Peyer's patch (tissue), 4 donors: ENCODE data around the gene CASP6.

ENCODE experiments used
- CTCF ChIP-seq, 6 experiments: fragments of 450-650 bp in 4 of 6; fragments of 200-600 bp in 2 of 6; sonication (generic) in 1 of 6; IDR thresholded peaks; one replicate each; pipeline ENCODE4 v1.5.1; 2017 to 2019; ENCODE audit warnings: antibody characterized with exemption in 6 of 6, mild to moderate bottlenecking in 3 of 6, moderate library complexity in 1 of 6
- POLR2A ChIP-seq, 2 donors: fragments of 450-650 bp; IDR thresholded peaks; one replicate each; pipeline ENCODE4 v1.5.1; 2017; ENCODE audit warnings: antibody characterized with exemption in 2 of 2, mild to moderate bottlenecking in 2 of 2, moderate library complexity in 2 of 2

GRCh38 chr4:109640644-109641043 is 62.6 kb downstream of the CASP6 start:
- TF ChIP-seq POLR2A (IDR thresholded peaks at IDR 0.05) (no peak), CTCF (IDR thresholded peaks at IDR 0.05) (no peak)
